ENCODE results near the gene TEX38.

DNA sequence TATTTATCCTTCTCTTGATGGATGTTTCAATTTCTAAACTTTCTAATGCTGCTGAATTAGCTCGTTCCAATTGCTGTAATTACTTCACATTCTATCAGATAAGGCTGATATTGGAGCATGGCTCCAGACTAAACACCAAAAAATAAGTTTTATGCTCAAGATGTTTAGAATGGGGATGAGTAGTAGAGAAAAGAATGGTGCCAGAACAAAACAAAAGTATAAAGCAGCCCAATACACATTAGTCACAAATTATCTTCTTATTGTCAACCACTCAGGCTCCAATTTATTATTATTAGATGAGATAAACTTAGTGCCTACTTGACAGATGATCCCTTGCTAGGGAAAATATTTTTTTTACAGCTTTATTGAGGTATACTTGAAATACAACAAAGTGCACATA lies 25.3 kb upstream of the TEX38 start:
- no peak for TF ChIP-seq POLR2A (IDR thresholded peaks at IDR 0.05; ENCODE audit: extremely low read depth, insufficient read length)
- TF ChIP-seq, protein P1, sequence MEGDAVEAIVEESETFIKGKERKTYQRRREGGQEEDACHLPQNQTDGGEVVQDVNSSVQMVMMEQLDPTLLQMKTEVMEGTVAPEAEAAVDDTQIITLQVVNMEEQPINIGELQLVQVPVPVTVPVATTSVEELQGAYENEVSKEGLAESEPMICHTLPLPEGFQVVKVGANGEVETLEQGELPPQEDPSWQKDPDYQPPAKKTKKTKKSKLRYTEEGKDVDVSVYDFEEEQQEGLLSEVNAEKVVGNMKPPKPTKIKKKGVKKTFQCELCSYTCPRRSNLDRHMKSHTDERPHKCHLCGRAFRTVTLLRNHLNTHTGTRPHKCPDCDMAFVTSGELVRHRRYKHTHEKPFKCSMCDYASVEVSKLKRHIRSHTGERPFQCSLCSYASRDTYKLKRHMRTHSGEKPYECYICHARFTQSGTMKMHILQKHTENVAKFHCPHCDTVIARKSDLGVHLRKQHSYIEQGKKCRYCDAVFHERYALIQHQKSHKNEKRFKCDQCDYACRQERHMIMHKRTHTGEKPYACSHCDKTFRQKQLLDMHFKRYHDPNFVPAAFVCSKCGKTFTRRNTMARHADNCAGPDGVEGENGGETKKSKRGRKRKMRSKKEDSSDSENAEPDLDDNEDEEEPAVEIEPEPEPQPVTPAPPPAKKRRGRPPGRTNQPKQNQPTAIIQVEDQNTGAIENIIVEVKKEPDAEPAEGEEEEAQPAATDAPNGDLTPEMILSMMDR (IDR thresholded peaks at IDR 0.05; ENCODE audit: low read depth, low read length): no peak
